Activated CD4-positive, alpha-beta T cell treated with anti-CD3 and anti-CD28 coated beads, Interleukin-2, amount 10 ng/mL, durations not matched to agents 24 days and 14 days (primary cell): ENCODE measurements around the gene ARHGEF16. TPM values are rescaled to one million over a fixed set of nuclear protein-coding genes. Genes with fewer than 3 reads are reported as not detected.

ENCODE experiments used
- DNase-seq: peaks from one replicate; pipeline ENCODE4 v3.0.0; 2022
- H3K27ac Mint-ChIP-seq: one replicate; pipeline ENCODE4 v1.8.0; 2022; ENCODE audit warnings: mild to moderate bottlenecking, mixed read lengths
- H3K27me3 Mint-ChIP-seq: one replicate; pipeline ENCODE4 v1.8.0; 2022; ENCODE audit warnings: mixed read lengths
- H3K36me3 Mint-ChIP-seq: one replicate; pipeline ENCODE4 v1.8.0; 2022; ENCODE audit warnings: low read depth, mild to moderate bottlenecking, mixed read lengths
- H3K4me1 Mint-ChIP-seq: one replicate; pipeline ENCODE4 v1.8.0; 2021; ENCODE audit warnings: mixed read lengths
- H3K4me3 Mint-ChIP-seq: one replicate; pipeline ENCODE4 v1.8.0; 2022; ENCODE audit warnings: mild to moderate bottlenecking, moderate library complexity, mixed read lengths
- H3K9me3 Mint-ChIP-seq: one replicate; pipeline ENCODE4 v1.8.0; 2021; ENCODE audit warnings: mixed read lengths
- intact Hi-C: fragments of 100-400 bp; cut with micrococcal nuclease; formaldehyde crosslinking; loops from one replicate; pipeline ENCODE4 v1.15.1; 2023
- total RNA-seq: library from RNA; stranded (reverse); gene quantifications from 2 replicates; pipeline ENCODE4 v1.2.3, GENCODE V29; 2022

ARHGEF16 gene
- total RNA-seq, 1 donor from 2014 or later, result not detected

- Mint-ChIP-seq H3K4me3 (no peak overlapping the region), H3K9me3 (no peaks in the 10 kb centered on the region), H3K4me1 (no peaks in the 10 kb centered on the region), H3K27me3 (peaks cover under 1% of the 10 kb centered on the region), H3K27ac (no peak overlapping the region), H3K36me3 (no peaks in the 10 kb centered on the region)
- intact Hi-C loops, result no loop called here
- no peak for DNase-seq
These were observed 6.2 kb downstream of the ARHGEF16 start for GRCh38 chr1:3460672-3461131.

- Mint-ChIP-seq H3K4me3 (no peak overlapping the region), H3K27ac (no peak overlapping the region), H3K4me1 (no peaks in the 10 kb centered on the region), H3K27me3 (no peaks in the 10 kb centered on the region), H3K9me3 (no peaks in the 10 kb centered on the region), H3K36me3 (no peaks in the 10 kb centered on the region)
- no peak for DNase-seq
- intact Hi-C loops, result no loop called here
These were observed 6.9 kb downstream of the ARHGEF16 start for GRCh38 chr1:3461238-3461933.

GRCh38 chr1:3461934-3462275, 7.4 kb downstream of the ARHGEF16 start:
- Mint-ChIP-seq H3K27ac (no peak overlapping the region), H3K4me3 (no peak overlapping the region), H3K9me3 (no peaks in the 10 kb centered on the region), H3K36me3 (no peaks in the 10 kb centered on the region), H3K27me3 (no peaks in the 10 kb centered on the region), H3K4me1 (no peaks in the 10 kb centered on the region)
- intact Hi-C loops, result no loop called here
- no peak for DNase-seq

GRCh38 chr1:3462356-3463012, 8.0 kb downstream of the ARHGEF16 start:
- no peak for DNase-seq
- Mint-ChIP-seq H3K9me3 (no peaks in the 10 kb centered on the region), H3K4me1 (no peaks in the 10 kb centered on the region), H3K27me3 (no peaks in the 10 kb centered on the region), H3K27ac (no peak overlapping the region), H3K4me3 (no peak overlapping the region), H3K36me3 (no peaks in the 10 kb centered on the region)
- intact Hi-C loops, result no loop called here

GRCh38 chr1:3463013-3463385, 8.5 kb downstream of the ARHGEF16 start:
- H3K4me1 Mint-ChIP-seq, result no peaks in the 10 kb centered on the region
- no peaks in the 10 kb centered on the region for H3K36me3 Mint-ChIP-seq
- intact Hi-C loops, result no loop called here
- DNase-seq, result no peak
- no peak overlapping the region for H3K27ac Mint-ChIP-seq
- H3K4me3 Mint-ChIP-seq, result no peak overlapping the region
- no peaks in the 10 kb centered on the region for H3K27me3 Mint-ChIP-seq
- H3K9me3 Mint-ChIP-seq, result no peaks in the 10 kb centered on the region

GRCh38 chr1:3463408-3463863, 9.0 kb downstream of the ARHGEF16 start:
- H3K9me3 Mint-ChIP-seq, result no peaks in the 10 kb centered on the region
- H3K36me3 Mint-ChIP-seq, result no peaks in the 10 kb centered on the region
- no peak for DNase-seq
- no peaks in the 10 kb centered on the region for H3K4me1 Mint-ChIP-seq
- intact Hi-C loops, result no loop called here
- no peak overlapping the region for H3K4me3 Mint-ChIP-seq
- H3K27ac Mint-ChIP-seq, result no peak overlapping the region
- no peaks in the 10 kb centered on the region for H3K27me3 Mint-ChIP-seq

GRCh38 chr1:3463891-3464648, 9.6 kb downstream of the ARHGEF16 start:
- no peak for DNase-seq
- intact Hi-C loops, result no loop called here
- no peaks in the 10 kb centered on the region for H3K4me1 Mint-ChIP-seq
- H3K9me3 Mint-ChIP-seq, result no peaks in the 10 kb centered on the region
- H3K27ac Mint-ChIP-seq, result no peak overlapping the region
- no peaks in the 10 kb centered on the region for H3K36me3 Mint-ChIP-seq
- H3K27me3 Mint-ChIP-seq, result no peaks in the 10 kb centered on the region
- no peak overlapping the region for H3K4me3 Mint-ChIP-seq

GRCh38 chr1:3464649-3465025, 10.2 kb downstream of the ARHGEF16 start:
- intact Hi-C loops, result no loop called here
- Mint-ChIP-seq H3K27ac (no peak overlapping the region), H3K9me3 (no peaks in the 10 kb centered on the region), H3K36me3 (no peaks in the 10 kb centered on the region), H3K4me3 (no peak overlapping the region), H3K27me3 (no peaks in the 10 kb centered on the region), H3K4me1 (no peaks in the 10 kb centered on the region)
- no peak for DNase-seq

- no peak overlapping the region for H3K4me3 Mint-ChIP-seq
- H3K4me1 Mint-ChIP-seq, result peaks cover under 1% of the 10 kb centered on the region
- DNase-seq, result no peak
- H3K36me3 Mint-ChIP-seq, result no peaks in the 10 kb centered on the region
- H3K9me3 Mint-ChIP-seq, result peaks cover 1% of the 10 kb centered on the region
- intact Hi-C loops, result no loop called here
- no peaks in the 10 kb centered on the region for H3K27me3 Mint-ChIP-seq
- no peak overlapping the region for H3K27ac Mint-ChIP-seq
These were observed 10.8 kb downstream of the ARHGEF16 start for GRCh38 chr1:3465091-3465934.

GRCh38 chr1:3465935-3466321, 11.5 kb downstream of the ARHGEF16 start:
- Mint-ChIP-seq H3K9me3 (peaks cover 4% of the 10 kb centered on the region), H3K27ac (no peak overlapping the region), H3K4me1 (peaks cover 2% of the 10 kb centered on the region), H3K36me3 (no peaks in the 10 kb centered on the region), H3K27me3 (no peaks in the 10 kb centered on the region), H3K4me3 (no peak overlapping the region)
- intact Hi-C loops, result no loop called here
- DNase-seq, result no peak

GRCh38 chr1:3466366-3467075, 12.1 kb downstream of the ARHGEF16 start:
- intact Hi-C loops, result no loop called here
- Mint-ChIP-seq H3K9me3 (peaks cover 4% of the 10 kb centered on the region), H3K36me3 (no peaks in the 10 kb centered on the region), H3K4me1 (peaks cover 2% of the 10 kb centered on the region), H3K27me3 (no peaks in the 10 kb centered on the region), H3K27ac (no peak overlapping the region), H3K4me3 (no peak overlapping the region)
- DNase-seq, result no peak

GRCh38 chr1:3467096-3468036, 12.9 kb downstream of the ARHGEF16 start:
- H3K4me3 Mint-ChIP-seq, result no peak overlapping the region
- no peak for DNase-seq
- no peaks in the 10 kb centered on the region for H3K36me3 Mint-ChIP-seq
- peaks cover 4% of the 10 kb centered on the region for H3K9me3 Mint-ChIP-seq
- peaks cover 2% of the 10 kb centered on the region for H3K4me1 Mint-ChIP-seq
- intact Hi-C loops, result no loop called here
- H3K27ac Mint-ChIP-seq, result no peak overlapping the region
- H3K27me3 Mint-ChIP-seq, result no peaks in the 10 kb centered on the region
